ENCODE data around the gene TBX4.

TBX4 gene

GRCh38 chr17:61442878-61443474 lies 9.2 kb upstream of the TBX4 start:
- H3K27me3 ChIP-seq (ENCODE audit: insufficient read depth, low read length, poor library complexity, severe bottlenecking): no peaks in the 10 kb centered on the region
- H3K36me3 ChIP-seq (ENCODE audit: insufficient read depth, low read length): no peaks in the 10 kb centered on the region
- no peaks in the 10 kb centered on the region for H3K4me1 ChIP-seq (ENCODE audit: insufficient read depth, low read length, poor library complexity, severe bottlenecking)
- H3K9me2 ChIP-seq (replicated peaks; ENCODE audit: low read depth, low read length): no peaks in the 10 kb centered on the region
- H3K9ac ChIP-seq (ENCODE audit: low read depth, low read length, poor library complexity, severe bottlenecking): no peak overlapping the region
- no peak overlapping the region for H2AFZ ChIP-seq (ENCODE audit: low read length)
- no peaks in the 10 kb centered on the region for H3F3A ChIP-seq (ENCODE audit: low read depth)
- no peak overlapping the region for H3K4me3 ChIP-seq (ENCODE audit: low read length, poor library complexity, severe bottlenecking)
- no peaks in the 10 kb centered on the region for H3K79me2 ChIP-seq (ENCODE audit: insufficient read depth, low read length)
- 0 out of 2 replicates have a peak, but pooled peaks cover under 1% of the 10 kb centered on the region for H3K9me3 ChIP-seq (ENCODE audit: insufficient read depth, low read depth, low read length)
- no peak overlapping the region for H3K4me2 ChIP-seq (ENCODE audit: low read depth, low read length, poor library complexity, severe bottlenecking)
- H4K20me1 ChIP-seq (ENCODE audit: insufficient read depth, low read length, poor library complexity, severe bottlenecking): no peaks in the 10 kb centered on the region
- no peak for TF ChIP-seq CTCF (conservative IDR thresholded peaks at IDR 0.05; ENCODE audit: low read length)
- no peak for TF ChIP-seq EZH2phosphoT487 (IDR thresholded peaks at IDR 0.05; ENCODE audit: borderline replicate concordance)

GRCh38 chr17:61443475-61443882 lies 8.7 kb upstream of the TBX4 start:
- no peak overlapping the region for H2AFZ ChIP-seq (ENCODE audit: low read length)
- H3K9me2 ChIP-seq (replicated peaks; ENCODE audit: low read depth, low read length): no peaks in the 10 kb centered on the region
- no peaks in the 10 kb centered on the region for H3K27me3 ChIP-seq (ENCODE audit: insufficient read depth, low read length, poor library complexity, severe bottlenecking)
- H4K20me1 ChIP-seq (ENCODE audit: insufficient read depth, low read length, poor library complexity, severe bottlenecking): no peaks in the 10 kb centered on the region
- no peaks in the 10 kb centered on the region for H3K36me3 ChIP-seq (ENCODE audit: insufficient read depth, low read length)
- H3K79me2 ChIP-seq (ENCODE audit: insufficient read depth, low read length): no peaks in the 10 kb centered on the region
- TF ChIP-seq CTCF (conservative IDR thresholded peaks at IDR 0.05; ENCODE audit: low read length): no peak
- no peak for TF ChIP-seq EZH2phosphoT487 (IDR thresholded peaks at IDR 0.05; ENCODE audit: borderline replicate concordance)
- no peak overlapping the region for H3K4me3 ChIP-seq (ENCODE audit: low read length, poor library complexity, severe bottlenecking)
- H3F3A ChIP-seq (ENCODE audit: low read depth): no peaks in the 10 kb centered on the region
- H3K9ac ChIP-seq (ENCODE audit: low read depth, low read length, poor library complexity, severe bottlenecking): no peak overlapping the region
- no peaks in the 10 kb centered on the region for H3K9me3 ChIP-seq (ENCODE audit: insufficient read depth, low read depth, low read length)
- no peaks in the 10 kb centered on the region for H3K4me1 ChIP-seq (ENCODE audit: insufficient read depth, low read length, poor library complexity, severe bottlenecking)
- no peak overlapping the region for H3K4me2 ChIP-seq (ENCODE audit: low read depth, low read length, poor library complexity, severe bottlenecking)

GRCh38 chr17:61444075-61444474 lies 8.1 kb upstream of the TBX4 start:
- Histone ChIP-seq H3K79me2 (ENCODE audit: insufficient read depth, low read length) (no peaks in the 10 kb centered on the region), H3K9me3 (ENCODE audit: insufficient read depth, low read depth, low read length) (no peaks in the 10 kb centered on the region), H2AFZ (ENCODE audit: low read length) (no peak overlapping the region), H3K27me3 (ENCODE audit: insufficient read depth, low read length, poor library complexity, severe bottlenecking) (no peaks in the 10 kb centered on the region), H3K4me2 (ENCODE audit: low read depth, low read length, poor library complexity, severe bottlenecking) (no peak overlapping the region), H3F3A (ENCODE audit: low read depth) (no peaks in the 10 kb centered on the region), H3K4me3 (ENCODE audit: low read length, poor library complexity, severe bottlenecking) (no peak overlapping the region), H3K9ac (ENCODE audit: low read depth, low read length, poor library complexity, severe bottlenecking) (no peak overlapping the region), H4K20me1 (ENCODE audit: insufficient read depth, low read length, poor library complexity, severe bottlenecking) (no peaks in the 10 kb centered on the region), H3K36me3 (ENCODE audit: insufficient read depth, low read length) (no peaks in the 10 kb centered on the region), H3K9me2 (replicated peaks; ENCODE audit: low read depth, low read length) (no peaks in the 10 kb centered on the region), H3K4me1 (ENCODE audit: insufficient read depth, low read length, poor library complexity, severe bottlenecking) (no peaks in the 10 kb centered on the region)
- no peak for TF ChIP-seq EZH2phosphoT487 (IDR thresholded peaks at IDR 0.05; ENCODE audit: borderline replicate concordance)
- TF ChIP-seq CTCF (conservative IDR thresholded peaks at IDR 0.05; ENCODE audit: low read length): no peak
